Spleen (tissue), 7 donors: ENCODE measurements around the gene GAB4.

Experiments
- POLR2AphosphoS5 ChIP-seq, 3 donors: sonication (generic); formaldehyde crosslinking; IDR thresholded peaks; one replicate each; pipeline ENCODE4 v1.5.1; 2017; ENCODE audit warnings: antibody characterized with exemption in 3 of 3
- TF ChIP-seq, protein P1 (sequence below), 11 experiments: fragments of 200-600 bp in 7 of 11; fragments of 450-650 bp in 4 of 11; sonication (generic) in 4 of 11; IDR thresholded peaks in 8 of 11; conservative IDR thresholded peaks in 3 of 11; 1 replicate in 7 of 11; 2 replicates in 4 of 11; pipeline versions ENCODE4 v1.4.0 to v1.8.0; 2016 to 2021; ENCODE audit warnings: antibody characterized with exemption in 11 of 11, inconsistent platforms in 4 of 11, mild to moderate bottlenecking in 1 of 11
- donor health status: DM: no; HTN: no; CAD: no; lungs with moderate emphysema.
- donor health status: DM: no; HTN: no; CAD: no.
- donor health status: DM: no; HTN: no; CAD: no.

DNA sequence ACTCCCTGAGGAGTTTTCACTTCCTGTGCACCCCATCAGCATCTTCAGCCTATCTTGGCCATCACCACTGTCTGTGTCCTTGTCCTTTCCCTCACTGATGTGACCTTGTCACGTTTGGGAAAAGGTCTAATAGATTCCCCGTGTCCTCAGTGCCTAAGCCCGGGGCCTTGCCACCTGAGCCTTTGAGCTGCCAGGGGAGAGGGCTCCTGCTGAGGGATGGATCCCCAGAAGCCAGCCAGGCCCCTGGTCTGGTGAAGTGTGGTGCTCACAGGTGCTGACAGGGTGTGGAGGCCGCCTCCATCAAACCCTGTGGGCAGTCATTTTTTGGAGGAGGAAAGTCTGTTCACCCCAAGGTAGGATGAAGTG is 47.2 kb downstream of the GAB4 start:
- TF ChIP-seq, protein P1, sequence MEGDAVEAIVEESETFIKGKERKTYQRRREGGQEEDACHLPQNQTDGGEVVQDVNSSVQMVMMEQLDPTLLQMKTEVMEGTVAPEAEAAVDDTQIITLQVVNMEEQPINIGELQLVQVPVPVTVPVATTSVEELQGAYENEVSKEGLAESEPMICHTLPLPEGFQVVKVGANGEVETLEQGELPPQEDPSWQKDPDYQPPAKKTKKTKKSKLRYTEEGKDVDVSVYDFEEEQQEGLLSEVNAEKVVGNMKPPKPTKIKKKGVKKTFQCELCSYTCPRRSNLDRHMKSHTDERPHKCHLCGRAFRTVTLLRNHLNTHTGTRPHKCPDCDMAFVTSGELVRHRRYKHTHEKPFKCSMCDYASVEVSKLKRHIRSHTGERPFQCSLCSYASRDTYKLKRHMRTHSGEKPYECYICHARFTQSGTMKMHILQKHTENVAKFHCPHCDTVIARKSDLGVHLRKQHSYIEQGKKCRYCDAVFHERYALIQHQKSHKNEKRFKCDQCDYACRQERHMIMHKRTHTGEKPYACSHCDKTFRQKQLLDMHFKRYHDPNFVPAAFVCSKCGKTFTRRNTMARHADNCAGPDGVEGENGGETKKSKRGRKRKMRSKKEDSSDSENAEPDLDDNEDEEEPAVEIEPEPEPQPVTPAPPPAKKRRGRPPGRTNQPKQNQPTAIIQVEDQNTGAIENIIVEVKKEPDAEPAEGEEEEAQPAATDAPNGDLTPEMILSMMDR (IDR thresholded peaks at IDR 0.05 in 8 of 11, conservative IDR thresholded peaks at IDR 0.05 in 3 of 11): no peak
- TF ChIP-seq POLR2AphosphoS5 (IDR thresholded peaks at IDR 0.05): no peak
